GM18951 (cell line): Measurements from ENCODE around the gene ZFYVE16.
"Not testable (repeated sequence)": the region's sequence is repeated elsewhere in the genome, so short reads cannot be mapped to it uniquely, and the experiment has no call there.

Experiments
- POLR2A ChIP-seq: IDR thresholded peaks from 4 replicates; pipeline ENCODE4 v1.6.1; 2011; ENCODE audit warnings: mild to moderate bottlenecking; ENCODE audit not compliant: insufficient read length, insufficient read depth; ENCODE audit errors: extremely low read depth
- in situ Hi-C: fragments of 300-500 bp; cut with MboI; formaldehyde crosslinking; loops from one replicate; pipeline ENCODE4 v1.12.0; 2022; ENCODE audit warnings: low sequenced_read_pairs, mixed read lengths, inconsistent platforms; ENCODE audit not compliant: unreplicated experiment

The ZFYVE16 gene

DNA sequence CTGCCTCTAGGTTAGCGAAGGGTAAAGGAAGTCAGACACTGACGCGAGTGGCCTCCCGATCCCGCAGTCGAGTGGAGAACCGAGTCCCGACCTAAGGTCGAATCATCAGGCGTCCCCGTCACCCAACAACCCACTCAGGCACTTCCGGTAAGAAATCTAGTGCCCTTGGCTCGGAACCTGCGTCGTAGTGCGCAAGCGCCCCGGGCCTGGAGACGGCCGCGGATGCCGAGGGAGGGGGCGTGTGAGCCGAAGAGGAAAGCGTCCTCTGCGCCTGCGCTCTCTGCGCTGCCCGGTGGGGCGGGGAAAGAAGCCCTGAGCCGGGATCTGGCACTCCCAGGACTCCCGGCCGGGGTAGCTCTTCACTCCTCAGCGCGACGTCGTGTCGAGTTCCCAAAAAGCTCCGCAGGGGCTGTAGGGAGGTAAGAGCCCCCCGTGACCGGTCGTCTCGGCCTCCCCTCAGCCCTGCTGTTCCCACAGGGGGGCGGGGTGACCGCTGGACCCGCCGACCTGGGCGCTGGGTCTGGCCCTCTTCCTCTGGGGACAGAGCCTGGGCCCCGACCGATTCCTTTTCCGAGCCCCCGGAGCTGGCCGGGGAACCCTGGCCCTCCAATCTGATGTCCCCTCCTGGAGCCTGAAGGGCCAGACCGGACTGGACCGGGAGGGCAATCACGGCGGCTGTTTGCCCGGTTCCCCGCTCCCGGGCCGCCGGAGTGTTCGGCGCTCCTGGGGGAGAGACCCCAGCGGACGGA is at the start of gene ZFYVE16:
Gene ZFYVE16 (plus strand): TSS at position 330 of the 749 bp plus-strand sequence. CDS start 26,084 bp downstream, outside the sequence.
- in situ Hi-C loops: no loop called here
- TF ChIP-seq POLR2A: peak; percentile 89

DNA sequence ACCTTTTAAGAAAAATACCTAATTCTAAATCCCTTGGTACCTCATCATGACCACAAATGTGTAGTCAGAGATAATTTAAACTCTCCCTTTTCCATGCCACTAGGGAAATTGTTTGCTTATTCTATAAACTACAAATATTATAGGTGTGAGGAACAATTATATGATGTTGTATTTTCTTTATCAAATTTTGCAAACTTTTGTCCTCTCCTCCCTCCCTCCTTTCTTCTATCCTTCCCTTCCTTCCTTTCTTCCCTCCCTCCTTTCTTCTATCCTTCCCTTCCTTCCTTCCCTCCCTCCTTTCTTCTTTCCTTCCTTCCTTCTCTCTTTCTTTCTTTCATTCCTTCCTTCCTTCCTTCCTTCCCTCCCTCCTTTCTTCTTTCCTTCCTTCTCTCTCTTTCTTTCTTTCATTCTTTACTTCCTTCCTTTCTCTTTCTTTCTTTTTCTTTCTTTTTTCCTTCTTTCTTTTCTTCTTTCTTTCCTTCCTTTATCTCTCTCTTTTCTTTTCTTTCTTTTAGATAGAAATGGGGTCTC is 46.9 kb upstream of the ZFYVE16 start:
- TF ChIP-seq POLR2A: no peak
- in situ Hi-C loops: no loop called here

GRCh38 chr5:80364892-80365291 is 43.0 kb upstream of the ZFYVE16 start:
- in situ Hi-C loops: no loop called here
- TF ChIP-seq POLR2A: no peak

GRCh38 chr5:80368661-80369480 is 39.0 kb upstream of the ZFYVE16 start:
- no peak for TF ChIP-seq POLR2A
- in situ Hi-C loops: no loop called here

DNA sequence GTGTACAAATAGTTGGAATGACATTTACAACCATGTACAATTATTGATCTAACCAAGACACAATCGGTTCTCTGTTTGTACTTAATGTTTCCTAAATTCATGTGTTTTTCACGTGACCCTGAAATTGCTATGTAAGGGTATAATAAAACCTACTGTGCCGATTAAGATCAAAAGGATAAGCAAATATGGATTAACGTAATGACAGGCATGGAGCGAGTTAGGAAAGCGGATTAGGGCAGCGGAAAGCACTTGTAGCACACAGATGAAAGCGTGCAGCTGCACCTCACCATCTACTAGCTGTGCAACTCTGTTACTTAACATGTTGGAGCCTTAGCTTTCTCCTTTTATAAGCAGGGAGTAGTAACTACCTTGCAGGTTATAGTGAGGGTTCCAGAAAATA is 38.3 kb upstream of the ZFYVE16 start:
- in situ Hi-C loops: no loop called here
- no peak for TF ChIP-seq POLR2A

DNA sequence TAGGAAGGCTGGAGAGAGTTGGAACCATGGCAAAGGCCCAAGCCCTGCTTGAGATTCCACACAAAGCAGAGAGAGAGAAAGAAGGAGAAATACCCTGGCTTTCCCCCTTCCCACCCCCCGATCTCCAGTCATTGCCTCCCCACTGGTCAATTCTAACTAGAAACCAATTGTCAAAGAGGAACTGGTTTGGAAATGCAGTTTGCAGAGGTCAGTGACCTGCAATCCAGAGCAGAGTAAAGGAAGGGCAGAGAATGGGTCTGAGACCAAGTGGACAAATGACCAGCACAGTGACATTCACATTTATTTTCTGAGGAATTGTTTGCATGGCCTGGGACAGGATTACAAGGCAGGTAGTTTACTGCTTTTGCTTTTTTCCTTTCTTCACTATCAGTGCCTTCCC is 37.5 kb upstream of the ZFYVE16 start:
- TF ChIP-seq POLR2A: no peak
- in situ Hi-C loops: no loop called here

DNA sequence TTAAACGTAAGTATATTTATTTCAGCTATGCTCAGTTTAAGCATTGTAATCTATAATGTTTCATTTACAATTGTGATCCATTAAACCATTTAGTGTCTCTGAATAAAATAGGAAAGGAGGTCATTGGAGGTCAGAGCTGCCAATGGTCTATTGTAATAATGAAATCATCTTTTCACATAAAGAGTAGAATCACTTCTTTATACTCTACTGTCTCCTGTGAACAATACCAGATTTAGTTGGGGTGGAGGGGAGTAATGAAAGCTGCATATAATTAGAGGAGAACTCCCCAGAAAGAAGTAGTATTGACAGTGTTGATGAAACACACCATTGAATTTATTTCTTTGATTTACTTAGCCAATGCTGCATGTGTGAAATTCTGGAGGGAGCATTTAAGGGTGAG is 35.1 kb upstream of the ZFYVE16 start:
- no peak for TF ChIP-seq POLR2A
- in situ Hi-C loops: no loop called here

GRCh38 chr5:80374188-80374587 is 33.7 kb upstream of the ZFYVE16 start:
- in situ Hi-C loops: no loop called here
- TF ChIP-seq POLR2A: no peak

GRCh38 chr5:80376557-80376956 is 31.3 kb upstream of the ZFYVE16 start:
- in situ Hi-C loops: no loop called here
- TF ChIP-seq POLR2A: no peak

- TF ChIP-seq POLR2A: no peak
- in situ Hi-C loops: no loop called here
Observed at GRCh38 chr5:80382488-80382887, 25.4 kb upstream of the ZFYVE16 start.

- TF ChIP-seq POLR2A: no peak
- in situ Hi-C loops: no loop called here
Observed at GRCh38 chr5:80387063-80387768, 20.6 kb upstream of the ZFYVE16 start.

GRCh38 chr5:80389580-80389979 is 18.3 kb upstream of the ZFYVE16 start:
- no peak for TF ChIP-seq POLR2A
- in situ Hi-C loops: no loop called here

GRCh38 chr5:80390413-80390812 is 17.5 kb upstream of the ZFYVE16 start:
- in situ Hi-C loops: not testable (repeated sequence)

DNA sequence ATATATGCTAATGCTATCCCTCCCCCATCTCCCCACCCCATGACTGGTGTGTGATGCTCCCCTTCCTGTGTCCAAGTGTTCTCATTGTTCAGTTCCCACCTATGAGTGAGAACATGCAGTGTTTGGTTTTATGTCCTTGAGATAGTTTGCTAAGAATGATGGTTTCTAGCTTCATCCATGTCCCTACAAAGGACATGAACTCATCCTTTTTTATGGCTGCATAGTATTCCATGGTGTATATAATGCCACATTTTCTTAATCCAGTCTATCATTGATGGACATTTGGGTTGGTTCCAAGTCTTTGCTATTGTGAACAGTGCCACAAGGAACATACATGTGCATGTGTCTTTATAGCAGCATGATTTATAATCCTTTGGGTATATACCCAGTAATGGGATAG is 16.6 kb upstream of the ZFYVE16 start:
- in situ Hi-C loops: not testable (repeated sequence)
